Kidney (tissue), 14 donors: Measurements from ENCODE around the gene AOX1. TPM values are rescaled to one million over a fixed set of nuclear protein-coding genes. Genes with fewer than 3 reads are reported as not detected.

Experiments used
- DNase-seq, 5 donors: peaks; one replicate each; pipeline ENCODE4 v3.0.0-alpha.2; 2013 to 2020
- FAIRE-seq: peaks from 2 replicates; lab custom pipeline; 2012; peaks lifted over from hg19 to GRCh38; lab: Jason Lieb, UNC
- H3K27ac ChIP-seq, 2 donors: one replicate each; pipeline ENCODE4 v1.7.0; 2013; ENCODE audit warnings: low read depth in 2 of 2, low read length in 2 of 2, inconsistent platforms in 1 of 2
- H3K27me3 ChIP-seq: one replicate; pipeline ENCODE4 v1.7.1; 2013; ENCODE audit warnings: low read length, inconsistent platforms; ENCODE audit not compliant: control insufficient read depth, insufficient read depth
- H3K36me3 ChIP-seq, 3 donors: one replicate each; pipeline versions ENCODE4 v1.7.0 to v1.7.1; 2013; ENCODE audit warnings: low read length in 3 of 3, control low read depth in 1 of 3, inconsistent platforms in 1 of 3; ENCODE audit not compliant: insufficient read depth in 3 of 3, control insufficient read depth in 2 of 3
- H3K4me1 ChIP-seq, 3 donors: one replicate each; pipeline versions ENCODE4 v1.7.0 to v1.7.1; 2013; ENCODE audit warnings: low read length in 3 of 3, inconsistent platforms in 1 of 3, low read depth in 1 of 3; ENCODE audit not compliant: control insufficient read depth in 2 of 3, insufficient read depth in 2 of 3
- H3K4me3 ChIP-seq, 3 donors: one replicate each; pipeline versions ENCODE4 v1.7.0 to v1.8.1; 2013; ENCODE audit warnings: low read length in 3 of 3, control low read depth in 1 of 3, inconsistent platforms in 1 of 3
- H3K9ac ChIP-seq, 3 donors: one replicate each; pipeline versions ENCODE4 v1.7.0 to v1.7.1; 2013; ENCODE audit warnings: low read length in 3 of 3, control low read depth in 1 of 3, inconsistent platforms in 1 of 3
- H3K9me3 ChIP-seq, 3 donors: one replicate each; pipeline versions ENCODE4 v1.7.0 to v1.7.1; 2013; ENCODE audit warnings: low read length in 3 of 3, control low read depth in 1 of 3, inconsistent platforms in 1 of 3; ENCODE audit not compliant: control insufficient read depth in 2 of 3, insufficient read depth in 1 of 3
- intact Hi-C: fragments of 100-400 bp; cut with DNase I; formaldehyde crosslinking; loops from one replicate; pipeline ENCODE4 v1.11.1; 2022
- polyA plus RNA-seq: library from polyadenylated mRNA; stranded (reverse); fragments of 350-450 nt; fragmentation: Illumina TruSeq; extraction: RNeasy Lipid Tissue Mini Kit (QIAGEN cat#74804); gene quantifications from one replicate; pipeline ENCODE4 v1.2.3, GENCODE V29; 2014; ENCODE audit warnings: low read depth, low replicate concordance; ENCODE audit not compliant: insufficient read depth
- total RNA-seq: library from RNA; stranded (reverse); fragmentation: NEBNext Ultra II Directional; extraction: Animal tissue kit (Norgen Biotek cat#: 25700); gene quantifications from one replicate; pipeline ENCODE4 v1.2.1, GENCODE V29; 2021
- TF ChIP-seq, protein P1 (sequence below): IDR thresholded peaks from 3 replicates; pipeline ENCODE4 v1.5.1; 2012; ENCODE audit warnings: mild to moderate bottlenecking, moderate library complexity, borderline replicate concordance; ENCODE audit not compliant: insufficient read depth; ENCODE audit errors: extremely low read depth
- donor health status: control.
- donor health status: control.
- donor health status: control.
- donor health status: control.
- donor health status: control.
- donor health status: DM: yes; HTN: yes; CAD: no.
- donor health status: Normal renal cell carcinoma (clear cell type).

AOX1 gene
- total and polyA plus RNA-seq, 2 donors from 2014 or later, result 38.6 to 43.7 TPM

DNA sequence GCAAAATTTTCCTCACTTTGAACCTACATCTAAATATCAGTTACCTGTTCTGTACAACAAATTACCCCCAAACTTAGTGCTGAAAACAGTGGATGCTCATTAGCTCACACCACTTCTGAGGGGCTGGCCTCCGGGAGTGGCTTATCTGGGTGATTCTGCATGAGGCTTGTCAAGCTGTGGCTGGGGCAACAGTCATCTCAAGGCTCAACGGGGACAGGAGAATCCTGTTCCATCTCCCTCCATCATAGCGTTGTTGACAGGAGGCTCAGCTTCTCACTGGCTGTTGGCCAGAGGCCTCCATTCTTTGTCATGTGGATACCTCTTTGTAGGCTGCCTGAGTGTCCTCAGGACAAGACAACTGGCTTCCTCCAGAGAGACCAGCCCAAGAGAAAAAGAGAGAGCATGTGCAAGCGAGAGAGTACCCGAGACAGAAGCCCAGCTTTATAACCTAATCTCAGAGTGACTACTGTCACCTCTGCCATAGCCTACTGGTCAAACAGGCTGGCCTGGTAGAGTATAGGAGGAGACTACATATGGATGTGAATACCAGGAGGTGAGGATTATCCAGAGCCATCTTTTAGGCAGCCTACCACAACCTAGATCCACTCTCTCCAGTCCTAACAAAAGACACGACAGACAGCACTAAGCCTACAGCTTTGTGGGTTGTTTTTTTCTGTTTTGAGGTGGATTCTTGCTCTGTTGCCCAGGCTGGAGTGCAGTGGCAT is 79.1 kb downstream of the AOX1 start:
- TF ChIP-seq, protein P1, sequence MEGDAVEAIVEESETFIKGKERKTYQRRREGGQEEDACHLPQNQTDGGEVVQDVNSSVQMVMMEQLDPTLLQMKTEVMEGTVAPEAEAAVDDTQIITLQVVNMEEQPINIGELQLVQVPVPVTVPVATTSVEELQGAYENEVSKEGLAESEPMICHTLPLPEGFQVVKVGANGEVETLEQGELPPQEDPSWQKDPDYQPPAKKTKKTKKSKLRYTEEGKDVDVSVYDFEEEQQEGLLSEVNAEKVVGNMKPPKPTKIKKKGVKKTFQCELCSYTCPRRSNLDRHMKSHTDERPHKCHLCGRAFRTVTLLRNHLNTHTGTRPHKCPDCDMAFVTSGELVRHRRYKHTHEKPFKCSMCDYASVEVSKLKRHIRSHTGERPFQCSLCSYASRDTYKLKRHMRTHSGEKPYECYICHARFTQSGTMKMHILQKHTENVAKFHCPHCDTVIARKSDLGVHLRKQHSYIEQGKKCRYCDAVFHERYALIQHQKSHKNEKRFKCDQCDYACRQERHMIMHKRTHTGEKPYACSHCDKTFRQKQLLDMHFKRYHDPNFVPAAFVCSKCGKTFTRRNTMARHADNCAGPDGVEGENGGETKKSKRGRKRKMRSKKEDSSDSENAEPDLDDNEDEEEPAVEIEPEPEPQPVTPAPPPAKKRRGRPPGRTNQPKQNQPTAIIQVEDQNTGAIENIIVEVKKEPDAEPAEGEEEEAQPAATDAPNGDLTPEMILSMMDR, result no peak
- no peak for DNase-seq
- Histone ChIP-seq H3K9ac (no peak overlapping the region), H3K4me1 (no peaks in the 10 kb centered on the region), H3K9me3 (no peaks in the 10 kb centered on the region), H3K36me3 (no peaks in the 10 kb centered on the region), H3K27ac (no peak overlapping the region), H3K27me3 (no peaks in the 10 kb centered on the region), H3K4me3 (no peak overlapping the region)
- FAIRE-seq, result no peak
- intact Hi-C loops, result no loop called here

- H3K27me3 ChIP-seq, result no peaks in the 10 kb centered on the region
- DNase-seq, result no peak
- H3K36me3 ChIP-seq, result no peaks in the 10 kb centered on the region
- TF ChIP-seq, protein P1, result no peak
- no peak for FAIRE-seq
- H3K27ac ChIP-seq, result no peak overlapping the region
- H3K9me3 ChIP-seq, result no peaks in the 10 kb centered on the region
- no peaks in the 10 kb centered on the region for H3K4me1 ChIP-seq
- no peak overlapping the region for H3K9ac ChIP-seq
- intact Hi-C loops, result no loop called here
- H3K4me3 ChIP-seq, result no peak overlapping the region
These were observed 80.0 kb downstream of the AOX1 start for GRCh38 chr2:200665626-200666453.

DNA sequence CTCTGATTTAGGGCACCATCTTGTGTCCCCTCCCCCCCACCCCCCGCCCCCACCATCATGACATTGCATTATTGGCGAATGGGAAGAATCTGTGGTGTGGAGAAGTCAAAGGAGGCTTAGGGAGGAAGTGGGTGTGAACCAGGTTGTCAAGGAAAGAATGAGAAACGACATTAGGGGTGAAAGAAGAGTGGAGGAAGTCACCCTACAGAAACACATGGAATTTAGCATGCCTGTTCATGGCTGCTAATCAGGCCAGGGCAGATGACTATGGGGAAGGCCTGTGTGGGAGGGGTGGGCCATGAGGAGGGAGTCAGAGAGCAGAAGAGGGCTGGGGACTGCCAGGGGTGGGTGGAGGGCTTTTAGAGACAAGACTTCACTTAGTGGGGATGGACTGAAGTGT is 81.6 kb downstream of the AOX1 start:
- DNase-seq (no peak), FAIRE-seq (no peak)
- TF ChIP-seq, protein P1, result no peak
- Histone ChIP-seq H3K27ac (no peak overlapping the region), H3K4me1 (no peaks in the 10 kb centered on the region), H3K36me3 (no peaks in the 10 kb centered on the region), H3K9me3 (no peaks in the 10 kb centered on the region), H3K27me3 (no peaks in the 10 kb centered on the region), H3K4me3 (no peak overlapping the region), H3K9ac (no peak overlapping the region)
- intact Hi-C loops, result no loop called here
